H9 (cell line): ENCODE results near the gene BCL6. TPM values are rescaled to one million over a fixed set of nuclear protein-coding genes. Genes with fewer than 3 reads are reported as not detected.

Source experiments
- DNase-seq: peaks from one replicate; pipeline ENCODE4 v3.0.0-alpha.2; 2017
- H2AFZ ChIP-seq: one replicate; pipeline ENCODE4 v1.6.1; 2013; ENCODE audit warnings: mild to moderate bottlenecking, low read length, control low read depth, moderate library complexity
- H2AK5ac ChIP-seq: 2 replicates; pipeline ENCODE4 v1.6.1; 2013; ENCODE audit warnings: low read length, control low read depth, mixed read lengths; ENCODE audit not compliant: insufficient read length
- H2BK120ac ChIP-seq: one replicate; pipeline ENCODE4 v1.6.1; 2013; ENCODE audit warnings: low read depth, mild to moderate bottlenecking, low read length, control low read depth, inconsistent platforms; ENCODE audit not compliant: poor library complexity, severe bottlenecking
- H2BK12ac ChIP-seq: 2 replicates; pipeline ENCODE4 v1.6.1; 2013; ENCODE audit warnings: low read length, control low read depth, mixed read lengths, low read depth; ENCODE audit not compliant: insufficient read length
- H2BK15ac ChIP-seq: 2 replicates; pipeline ENCODE4 v1.6.1; 2013; ENCODE audit warnings: low read depth, low read length, control low read depth
- H2BK20ac ChIP-seq: one replicate; pipeline ENCODE4 v1.6.1; 2013; ENCODE audit warnings: low read depth, mild to moderate bottlenecking, low read length, control low read depth, inconsistent platforms; ENCODE audit not compliant: poor library complexity, severe bottlenecking
- H2BK5ac ChIP-seq: 2 replicates; pipeline ENCODE4 v1.6.1; 2013; ENCODE audit warnings: low read length, control low read depth, mixed read lengths; ENCODE audit not compliant: insufficient read length
- H3K14ac ChIP-seq: 2 replicates; pipeline ENCODE4 v1.6.1; 2013; ENCODE audit warnings: low read length, control low read depth; ENCODE audit not compliant: insufficient read depth
- H3K18ac ChIP-seq: 2 replicates; pipeline ENCODE4 v1.6.1; 2013; ENCODE audit warnings: low read depth, mild to moderate bottlenecking, mixed read lengths, low read length, control low read depth; ENCODE audit not compliant: insufficient read length
- H3K23ac ChIP-seq: 2 replicates; pipeline ENCODE4 v1.6.1; 2013; ENCODE audit warnings: low read length, control low read depth, mixed read lengths, low read depth; ENCODE audit not compliant: insufficient read length
- H3K23me2 ChIP-seq: 2 replicates; pipeline ENCODE4 v1.6.1; 2013; ENCODE audit warnings: low read depth, mild to moderate bottlenecking, mixed read lengths, low read length, control low read depth; ENCODE audit not compliant: insufficient read length, poor library complexity, severe bottlenecking
- H3K27ac ChIP-seq: 2 replicates; pipeline ENCODE4 v1.5.1; 2013; ENCODE audit warnings: low read length, control low read depth, mixed read lengths, low read depth; ENCODE audit not compliant: insufficient read length
- H3K27me3 ChIP-seq: 2 replicates; pipeline ENCODE4 v1.6.1; 2013; ENCODE audit warnings: low read length, control low read depth, inconsistent platforms; ENCODE audit not compliant: insufficient read depth
- H3K4ac ChIP-seq: 2 replicates; pipeline ENCODE4 v1.6.1; 2013; ENCODE audit warnings: low read depth, mild to moderate bottlenecking, control low read depth, inconsistent platforms, low read length, moderate library complexity
- H3K4me1 ChIP-seq: 2 replicates; pipeline ENCODE4 v1.6.1; 2013; ENCODE audit warnings: low read length, control low read depth, inconsistent platforms; ENCODE audit not compliant: insufficient read depth
- H3K4me2 ChIP-seq: 2 replicates; pipeline ENCODE4 v1.6.1; 2013; ENCODE audit warnings: low read length, control low read depth, mixed read lengths; ENCODE audit not compliant: insufficient read length, insufficient read depth
- H3K56ac ChIP-seq: 2 replicates; pipeline ENCODE4 v1.6.1; 2013; ENCODE audit warnings: low read depth, mild to moderate bottlenecking, mixed read lengths, low read length, control low read depth; ENCODE audit not compliant: insufficient read length
- H3K79me1 ChIP-seq: 2 replicates; pipeline ENCODE4 v1.6.1; 2013; ENCODE audit warnings: low read depth, mild to moderate bottlenecking, moderate library complexity, low read length, control low read depth, inconsistent platforms; ENCODE audit not compliant: insufficient read depth, poor library complexity, severe bottlenecking
- H3K79me2 ChIP-seq: 2 replicates; pipeline ENCODE4 v1.6.1; 2013; ENCODE audit warnings: low read length, control low read depth, inconsistent platforms; ENCODE audit not compliant: insufficient read depth
- H3K9ac ChIP-seq: 2 replicates; pipeline ENCODE4 v1.6.1; 2013; ENCODE audit warnings: low read length, control low read depth, mixed read lengths; ENCODE audit not compliant: insufficient read length; ENCODE audit errors: extremely low read depth
- H3K9me3 ChIP-seq: one replicate; pipeline ENCODE4 v1.6.1; 2013; ENCODE audit warnings: low read depth, low read length, inconsistent platforms; ENCODE audit not compliant: control insufficient read depth
- H3T11ph ChIP-seq: one replicate; pipeline ENCODE4 v1.6.1; 2013; ENCODE audit warnings: mild to moderate bottlenecking, low read length, control low read depth, inconsistent platforms
- H4K20me1 ChIP-seq: one replicate; pipeline ENCODE4 v1.6.1; 2013; ENCODE audit not compliant: control insufficient read depth, insufficient read length, insufficient read depth
- H4K5ac ChIP-seq: 2 replicates; pipeline ENCODE4 v1.6.1; 2013; ENCODE audit warnings: low read depth, mild to moderate bottlenecking, mixed read lengths, low read length, control low read depth; ENCODE audit not compliant: insufficient read length
- H4K8ac ChIP-seq: replicated peaks from 2 replicates; pipeline ENCODE4 v1.6.1; 2013; ENCODE audit warnings: low read length, control low read depth, mixed read lengths, low read depth; ENCODE audit not compliant: insufficient read length
- H4K91ac ChIP-seq: 2 replicates; pipeline ENCODE4 v1.6.1; 2013; ENCODE audit warnings: low read depth, mild to moderate bottlenecking, moderate library complexity, mixed read lengths, low read length, control low read depth; ENCODE audit not compliant: insufficient read length
- H3K27ac Mint-ChIP-seq, 3 experiments: 2 replicates in 2 of 3; 3 replicates in 1 of 3; pipeline ENCODE4 v1.8.0; 2020 to 2021; ENCODE audit warnings: mixed read lengths in 3 of 3, mild to moderate bottlenecking in 1 of 3, moderate library complexity in 1 of 3
- H3K27me3 Mint-ChIP-seq: 2 replicates; pipeline ENCODE4 v1.8.0; 2021; ENCODE audit warnings: low read depth, mild to moderate bottlenecking, moderate library complexity, mixed read lengths
- H3K36me3 Mint-ChIP-seq, 3 experiments: 2 replicates in 2 of 3; 3 replicates in 1 of 3; pipeline ENCODE4 v1.8.0; 2020 to 2021; ENCODE audit warnings: low read depth in 3 of 3, mixed read lengths in 3 of 3; ENCODE audit not compliant: insufficient read depth in 1 of 3
- H3K4me1 Mint-ChIP-seq, 2 experiments: 2 replicates each; pipeline ENCODE4 v1.8.0; 2020; ENCODE audit warnings: mixed read lengths in 2 of 2
- H3K4me3 Mint-ChIP-seq, 2 experiments: 2 replicates in 1 of 2; 3 replicates in 1 of 2; pipeline ENCODE4 v1.8.0; 2020 to 2021; ENCODE audit warnings: mild to moderate bottlenecking in 2 of 2, mixed read lengths in 2 of 2, moderate library complexity in 1 of 2
- H3K9me3 Mint-ChIP-seq, 2 experiments: 2 replicates in 1 of 2; 3 replicates in 1 of 2; pipeline ENCODE4 v1.8.0; 2020; ENCODE audit warnings: mild to moderate bottlenecking in 2 of 2, mixed read lengths in 2 of 2, moderate library complexity in 1 of 2
- CTCF ChIP-seq: fragments of 200-600 bp; sonication (generic); conservative IDR thresholded peaks from 3 replicates; pipeline ENCODE4 v1.8.0; 2021; ENCODE audit warnings: antibody characterized with exemption, mild to moderate bottlenecking
- WGBS: extraction: QIAGEN DNeasy Blood & Tissue Kit; methylation state at CpG from one replicate; pipeline ENCODE4 v1.1.7; 2013; ENCODE audit warnings: missing lambda C conversion rate, low lambda C conversion rate, mixed read lengths; ENCODE audit not compliant: insufficient read length; ENCODE audit errors: extremely low coverage; 5-methylcytosine and 5-hydroxymethylcytosine counted together
- total RNA-seq: library from RNA; stranded (reverse); gene quantifications from 2 replicates; pipeline ENCODE4 v1.2.1, GENCODE V29; 2021

BCL6 gene
- total RNA-seq, 1 experiment from 2014 or later = 3.4 TPM

GRCh38 chr3:187781001-187781400 is 35.7 kb upstream of the BCL6 start:
- no CpG with 5 or more reads among the region's 2 CpGs for WGBS
- no peak for TF ChIP-seq CTCF
- H2BK5ac ChIP-seq = no peak overlapping the region

More at GRCh38 chr3:187781001-187781400, 35.7 kb upstream of the BCL6 start:
- H3K4me2 ChIP-seq = no peak overlapping the region
- H2BK120ac ChIP-seq = no peak overlapping the region
- no peak overlapping the region for H3K4me3 Mint-ChIP-seq
- H3K4ac ChIP-seq = no peak overlapping the region
- H3K79me2 ChIP-seq = no peaks in the 10 kb centered on the region
- H3K4me1 Mint-ChIP-seq = peaks cover 0 to 4% of the 10 kb centered on the region in 2 experiments; a peak in 2 of 4 replicates
- no peak overlapping the region for H2BK20ac ChIP-seq
- no peak overlapping the region for H3T11ph ChIP-seq
- H4K8ac ChIP-seq = no peak overlapping the region
- H3K9me3 Mint-ChIP-seq = no peaks in the 10 kb centered on the region
- no peak overlapping the region for H4K91ac ChIP-seq
- H2BK12ac ChIP-seq = no peak overlapping the region
- H3K14ac ChIP-seq = no peak overlapping the region
- H4K20me1 ChIP-seq = no peaks in the 10 kb centered on the region
- H3K9ac ChIP-seq = no peak overlapping the region
- H3K27ac Mint-ChIP-seq = no peak overlapping the region
- no peaks in the 10 kb centered on the region for H3K23me2 ChIP-seq
- no peaks in the 10 kb centered on the region for H3K27me3 Mint-ChIP-seq
- no peaks in the 10 kb centered on the region for H3K27me3 ChIP-seq
- no peaks in the 10 kb centered on the region for H3K4me1 ChIP-seq
- H3K79me1 ChIP-seq = no peaks in the 10 kb centered on the region
- H3K23ac ChIP-seq = no peak overlapping the region
- H2AFZ ChIP-seq = no peak overlapping the region
- H3K27ac ChIP-seq = no peak overlapping the region
- no peak overlapping the region for H3K18ac ChIP-seq
- no peaks in the 10 kb centered on the region for H3K36me3 Mint-ChIP-seq
- no peak overlapping the region for H2AK5ac ChIP-seq
- DNase-seq = no peak
- H3K56ac ChIP-seq = no peak overlapping the region
- H2BK15ac ChIP-seq = no peak overlapping the region
- H4K5ac ChIP-seq = no peak overlapping the region
- H3K9me3 ChIP-seq = no peaks in the 10 kb centered on the region
